Suppressor macrophage (primary cell): ENCODE data around the gene RABL2B.
"Not testable (repeated sequence)": the region's sequence is repeated elsewhere in the genome, so short reads cannot be mapped to it uniquely, and the experiment has no call there.

Source experiments
- DNase-seq, 4 experiments: peaks; one replicate each; pipeline ENCODE4 v3.0.0-alpha.2; 2020 to 2022
- total RNA-seq, 17 experiments: gene quantifications; one replicate each; lab custom pipeline; 2026; ENCODE audit warnings: mixed read lengths in 6 of 17, inconsistent platforms in 3 of 17; lab: John Stamatoyannopoulos, UW

Gene RABL2B
- 3.5 to 12.2 (median 6.0) reads per million in 17 experiments for total RNA-seq

DNA sequence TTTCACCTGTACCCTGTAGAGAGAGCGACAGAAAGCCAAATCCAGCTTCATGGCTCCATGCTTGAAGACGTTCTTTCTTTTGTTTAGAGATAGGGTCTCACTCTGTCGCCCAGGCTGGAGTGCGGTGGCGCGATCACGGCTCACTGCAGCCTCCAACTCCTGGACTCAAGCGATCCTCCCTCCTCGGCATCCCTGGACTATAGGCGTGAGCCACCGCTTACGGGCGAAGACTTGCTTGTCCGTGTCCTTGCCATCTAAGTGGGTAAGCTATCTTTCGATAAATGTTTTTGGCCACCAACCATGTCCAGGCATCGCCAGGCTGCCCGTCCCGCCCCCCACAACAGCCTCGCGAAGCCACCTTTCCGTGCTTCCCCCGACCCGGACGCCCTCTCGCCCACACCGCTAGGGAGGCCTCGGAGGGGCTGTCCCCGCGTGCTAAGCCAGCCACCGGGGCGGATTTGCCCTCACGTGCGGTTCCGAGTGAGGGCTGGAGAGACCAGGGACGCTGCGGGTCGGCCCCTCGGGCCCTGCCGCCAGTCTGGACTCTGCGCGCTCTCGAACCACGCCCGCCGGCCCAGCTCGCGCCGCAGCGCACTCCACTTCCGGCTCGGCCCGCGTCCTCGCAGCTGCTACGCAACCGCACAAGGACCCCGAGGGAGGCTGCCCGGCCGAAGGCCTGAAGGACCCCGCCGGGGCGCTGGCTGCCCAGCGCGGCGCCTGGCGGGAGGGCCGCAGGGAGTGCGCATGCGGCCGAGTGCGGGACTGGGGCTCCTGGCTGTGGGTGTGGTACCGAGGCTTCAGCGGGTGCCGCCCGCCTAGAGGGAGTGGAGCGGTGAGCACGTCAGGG is at the start of gene RABL2B:
TSS of gene RABL2B (minus strand) at position 604 of the 847 bp plus-strand sequence. CDS start 1,342 bp downstream, outside the sequence.
- peak; percentile 93 to 96 (median 95) for DNase-seq

GRCh38 chr22:50786936-50787335 is 3.5 kb upstream of the RABL2B start:
- DNase-seq, result not testable (repeated sequence)

DNA sequence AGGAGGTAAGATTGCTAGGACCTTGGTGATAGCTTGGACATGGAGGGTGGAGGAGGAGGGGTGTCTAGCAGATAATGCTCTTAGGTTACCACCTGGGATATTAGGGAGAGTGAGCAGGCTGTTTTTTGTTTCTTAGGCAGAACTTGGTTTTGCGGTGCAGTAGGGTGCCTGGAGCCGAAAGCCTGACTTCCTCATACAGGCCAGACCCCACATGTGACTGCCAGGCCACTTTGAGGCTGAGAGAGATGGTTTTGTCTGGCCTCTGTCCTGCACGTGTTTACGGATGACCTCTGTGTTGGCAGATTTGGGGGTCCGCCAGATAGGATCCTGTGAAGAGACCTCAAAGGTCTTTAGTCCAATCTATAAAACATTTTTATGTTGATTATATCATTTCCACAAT is 1.9 kb upstream of the RABL2B start:
- peak; percentile 40 to 55 (median 46) for DNase-seq

GRCh38 chr22:50783880-50784276 is 442 bp upstream of the RABL2B start:
- DNase-seq, result not testable (repeated sequence)

- not testable (repeated sequence) for DNase-seq
Measured at GRCh38 chr22:50782253-50782652, 1.2 kb downstream of the RABL2B start.

DNA sequence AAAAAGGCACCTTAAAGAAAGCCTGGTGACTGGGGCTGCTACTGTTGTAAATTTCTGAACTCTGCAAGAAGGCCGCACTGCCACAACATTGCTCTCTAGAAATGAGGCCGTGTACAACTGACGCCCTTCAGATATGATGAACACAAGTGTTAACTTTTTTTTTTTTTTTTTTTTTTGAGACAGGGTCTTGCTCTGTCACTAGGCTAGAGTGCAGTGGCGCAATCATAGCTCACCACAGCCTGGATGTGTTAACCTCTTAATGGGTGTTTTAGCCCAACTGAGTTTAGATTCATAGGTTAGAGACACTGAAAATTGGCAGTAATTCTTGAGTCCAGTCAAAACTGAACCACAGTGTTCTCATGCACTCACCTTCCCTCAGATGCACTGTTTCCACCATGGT is 3.2 kb downstream of the RABL2B start:
- DNase-seq, result not testable (repeated sequence)

- DNase-seq, result not testable (repeated sequence)
Measured at GRCh38 chr22:50777631-50778030, 5.8 kb downstream of the RABL2B start.

GRCh38 chr22:50775132-50775531 is 8.3 kb downstream of the RABL2B start:
- peak; percentile 1 to 34 (median 20) for DNase-seq

DNA sequence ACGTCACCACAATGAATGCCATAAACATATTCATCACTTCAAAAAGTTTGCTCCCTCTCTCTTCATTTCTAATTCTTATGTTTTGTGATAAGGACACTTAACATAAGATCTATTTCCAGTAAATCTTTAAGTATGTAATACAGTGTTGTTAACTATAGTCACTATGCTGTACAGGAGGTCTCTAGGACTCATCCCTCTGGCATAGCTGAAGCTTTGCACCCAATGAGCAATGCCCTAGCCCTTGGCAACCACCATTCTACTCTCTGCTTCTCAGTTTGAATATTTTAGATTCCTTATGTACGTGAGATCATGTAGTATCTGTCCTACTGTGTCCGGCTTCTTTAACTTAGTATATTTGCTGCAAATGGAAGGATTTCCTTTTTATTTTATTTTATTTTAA is 19.1 kb downstream of the RABL2B start:
- DNase-seq, result not testable (repeated sequence)

GRCh38 chr22:50761829-50762228 is 21.6 kb downstream of the RABL2B start:
- DNase-seq, result not testable (repeated sequence)

DNA sequence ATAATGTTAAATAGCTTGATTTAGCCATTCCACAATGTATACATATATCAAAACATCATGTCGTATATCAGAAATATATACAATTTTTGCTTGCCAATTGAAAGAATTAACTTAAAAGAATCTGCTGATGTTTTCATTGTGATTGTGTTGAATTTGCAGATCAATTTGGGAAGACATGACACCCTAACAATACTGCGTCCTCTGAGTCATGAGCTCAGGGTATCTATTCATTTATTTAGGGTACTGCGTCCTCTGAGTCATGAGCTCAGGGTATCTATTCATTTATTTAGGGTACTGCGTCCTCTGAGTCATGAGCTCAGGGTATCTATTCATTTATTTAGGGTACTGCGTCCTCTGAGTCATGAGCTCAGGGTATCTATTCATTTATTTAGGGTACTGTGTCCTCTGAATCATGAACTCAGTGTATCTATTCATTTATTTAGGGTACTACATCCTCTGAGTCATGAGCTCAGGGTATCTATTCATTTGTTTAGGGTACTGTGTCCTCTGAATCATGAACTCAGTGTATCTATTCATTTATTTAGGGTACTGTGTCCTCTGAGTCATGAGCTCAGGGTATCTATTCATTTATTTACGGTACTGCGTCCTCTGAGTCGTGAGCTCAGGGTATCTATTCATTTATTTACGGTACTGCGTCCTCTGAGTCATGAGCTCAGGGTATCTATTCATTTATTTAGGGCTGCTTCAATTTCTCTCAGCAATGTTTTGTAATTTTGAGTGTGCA is 23.7 kb downstream of the RABL2B start:
- not testable (repeated sequence) for DNase-seq

- DNase-seq, result peak; percentile 1 to 46 (median 10)
Measured at GRCh38 chr22:50756949-50757491, 26.4 kb downstream of the RABL2B start.

GRCh38 chr22:50756406-50756805 is 27.0 kb downstream of the RABL2B start:
- not testable (repeated sequence) for DNase-seq

- not testable (repeated sequence) for DNase-seq
Measured at GRCh38 chr22:50755251-50755650, 28.2 kb downstream of the RABL2B start.

- DNase-seq, result not testable (repeated sequence)
Measured at GRCh38 chr22:50749302-50750074, 33.9 kb downstream of the RABL2B start.

DNA sequence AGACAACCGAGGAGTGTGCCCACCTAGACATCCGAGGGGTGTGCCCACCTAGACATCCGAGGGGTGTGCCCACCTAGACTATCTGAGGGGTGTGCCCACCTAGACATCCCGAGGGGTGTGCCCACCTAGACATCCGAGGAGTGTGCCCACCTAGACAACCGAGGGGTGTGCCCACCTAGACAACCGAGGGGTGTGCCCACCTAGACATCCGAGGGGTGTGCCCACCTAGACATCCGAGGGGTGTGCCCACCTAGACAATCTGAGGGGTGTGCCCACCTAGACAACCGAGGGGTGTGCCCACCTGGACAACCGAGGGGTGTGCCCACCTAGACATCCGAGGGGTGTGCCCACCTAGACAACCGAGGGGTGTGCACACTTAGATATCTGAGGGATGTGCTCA is 34.8 kb downstream of the RABL2B start:
- not testable (repeated sequence) for DNase-seq

DNA sequence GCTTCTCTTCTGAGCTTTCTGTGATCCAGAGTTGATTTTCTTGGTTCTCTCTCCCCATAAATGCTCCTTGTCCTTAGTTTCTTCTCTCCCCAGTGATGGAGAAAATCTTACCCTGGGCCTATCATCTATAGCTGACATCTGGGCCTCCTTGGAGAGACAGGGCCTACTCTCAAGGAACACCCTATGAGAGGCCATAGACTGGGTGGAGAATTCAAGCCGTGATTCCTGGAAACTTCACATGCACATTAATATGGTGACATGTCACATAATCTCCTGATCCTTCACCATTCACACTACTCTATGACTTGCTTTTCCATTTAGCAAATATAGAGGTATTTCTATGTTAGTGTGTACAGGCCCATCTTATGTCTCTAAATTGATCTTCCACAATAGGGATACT is 35.9 kb downstream of the RABL2B start:
- DNase-seq, result not testable (repeated sequence)

- DNase-seq, result not testable (repeated sequence)
Measured at GRCh38 chr22:50744424-50744823, 39.0 kb downstream of the RABL2B start.

DNA sequence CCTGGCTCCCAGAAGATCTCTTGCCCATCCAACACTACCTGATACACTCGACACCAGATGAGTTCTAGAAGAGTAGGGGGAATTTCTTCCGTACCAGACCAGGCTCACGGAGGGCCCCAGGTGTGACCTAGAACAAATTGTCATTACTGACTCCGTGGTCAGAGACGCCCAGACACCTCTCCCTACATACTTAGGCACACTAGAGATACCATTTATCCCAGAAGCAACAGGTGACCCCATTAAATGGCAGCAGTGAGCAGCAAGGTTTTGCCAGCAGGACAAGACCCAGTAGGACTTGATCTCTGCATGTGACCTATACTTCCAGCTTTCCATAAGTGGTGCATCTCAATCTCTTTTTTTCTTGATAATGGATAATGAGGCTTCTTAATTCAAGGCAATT is 42.7 kb downstream of the RABL2B start:
- not testable (repeated sequence) for DNase-seq

DNA sequence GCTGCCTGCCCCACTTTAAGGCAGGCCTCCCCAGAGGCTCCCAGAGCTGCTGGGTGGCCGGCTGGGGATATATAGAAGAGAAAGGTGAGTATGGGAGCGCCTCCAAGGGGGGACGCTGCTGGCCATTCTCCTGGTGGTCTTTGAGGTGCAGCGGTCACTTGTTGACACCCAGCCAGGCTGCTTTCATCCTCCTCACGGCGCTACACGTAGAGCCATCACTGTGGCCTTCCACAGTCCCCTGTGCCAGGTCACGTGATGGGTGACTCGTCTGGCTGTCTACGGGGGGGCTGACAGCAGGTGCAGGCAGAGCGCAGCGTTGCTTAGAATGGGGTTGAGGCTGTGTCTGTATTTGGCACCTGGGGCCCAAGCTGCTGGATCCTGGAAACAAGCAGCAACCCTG is 43.5 kb downstream of the RABL2B start:
- no peak for DNase-seq

GRCh38 chr22:50739279-50739691 is 44.2 kb downstream of the RABL2B start:
- DNase-seq, result no peak

GRCh38 chr22:50738649-50739227 is 44.7 kb downstream of the RABL2B start:
- no peak for DNase-seq
